T-cell (primary cell): ENCODE data around the gene ULK4. TPM values are rescaled to one million over a fixed set of nuclear protein-coding genes. Genes with fewer than 3 reads are reported as not detected.

Experiments
- ATAC-seq, 4 experiments: fragments of 200-7000 bp in 3 of 4; fragments of 150-1000 bp in 1 of 4; cut with Tn5 transposase; replicated peaks in 1 of 4; 1 replicate in 3 of 4; 2 replicates in 1 of 4; pipeline ENCODE4 v1.10.0; 2021; ENCODE audit warnings: moderate library complexity in 3 of 4, mild to moderate bottlenecking in 2 of 4, moderate number of reproducible peaks in 1 of 4
- CTCF ChIA-PET, 2 donors: fragments of 300-600 bp; sonication (Branson Sonifier 250); formaldehyde crosslinking; loops; one replicate each; lab custom pipeline; 2022; ENCODE audit warnings: antibody characterized with exemption in 2 of 2; lab: Charles Lee
- POLR2A ChIA-PET, 2 donors: fragments of 300-600 bp; sonication (Branson Sonifier 250); formaldehyde crosslinking; loops; one replicate each; lab custom pipeline; 2022; ENCODE audit warnings: antibody characterized with exemption in 2 of 2; lab: Charles Lee
- DNase-seq, 35 experiments: peaks; one replicate each; pipeline versions ENCODE4 v3.0.0 to v3.0.0-alpha.2; 2013 to 2023
- H3K27ac ChIP-seq: one replicate; pipeline ENCODE4 v1.5.1; 2013; ENCODE audit warnings: low read length
- H3K27me3 ChIP-seq, 2 experiments: replicated peaks in 1 of 2; 1 replicate in 1 of 2; 2 replicates in 1 of 2; pipeline versions ENCODE4 v1.6.1 to v1.7.0; 2013; ENCODE audit warnings: low read length in 1 of 2, mixed read lengths in 1 of 2; ENCODE audit not compliant: control insufficient read depth in 2 of 2, insufficient read depth in 2 of 2; ENCODE audit errors: extremely low read depth in 1 of 2
- H3K36me3 ChIP-seq, 2 donors: 1 replicate in 1 of 2; 2 replicates in 1 of 2; pipeline versions ENCODE4 v1.6.1 to v1.7.0; 2013; ENCODE audit warnings: low read length in 1 of 2; ENCODE audit not compliant: control insufficient read depth in 2 of 2, insufficient read depth in 1 of 2; ENCODE audit errors: extremely low read depth in 1 of 2
- H3K4me1 ChIP-seq, 2 experiments: 1 replicate in 1 of 2; 2 replicates in 1 of 2; pipeline versions ENCODE4 v1.6.1 to v1.7.0; 2013; ENCODE audit warnings: low read length in 2 of 2, mixed read lengths in 1 of 2; ENCODE audit not compliant: insufficient read depth in 2 of 2, control insufficient read depth in 1 of 2; ENCODE audit errors: extremely low read depth in 1 of 2
- H3K4me3 ChIP-seq, 2 donors: 1 replicate in 1 of 2; 2 replicates in 1 of 2; pipeline versions ENCODE4 v1.5.1 to v1.7.0; 2013; ENCODE audit warnings: mild to moderate bottlenecking in 2 of 2, low read length in 1 of 2, moderate library complexity in 1 of 2; ENCODE audit not compliant: control insufficient read depth in 1 of 2; ENCODE audit errors: extremely low read depth in 1 of 2
- H3K9me3 ChIP-seq: 2 replicates; pipeline ENCODE4 v1.7.0; 2013
- H3K27ac Mint-ChIP-seq, 2 donors: one replicate each; pipeline ENCODE4 v1.8.0; 2020 to 2021; ENCODE audit warnings: mild to moderate bottlenecking in 2 of 2, mixed read lengths in 2 of 2
- H3K27me3 Mint-ChIP-seq, 2 donors: one replicate each; pipeline ENCODE4 v1.8.0; 2021 to 2022; ENCODE audit warnings: mixed read lengths in 2 of 2
- H3K36me3 Mint-ChIP-seq: one replicate; pipeline ENCODE4 v1.8.0; 2021; ENCODE audit warnings: mixed read lengths
- H3K4me1 Mint-ChIP-seq, 3 donors: one replicate each; pipeline ENCODE4 v1.8.0; 2020 to 2022; ENCODE audit warnings: mixed read lengths in 3 of 3, mild to moderate bottlenecking in 1 of 3
- H3K4me3 Mint-ChIP-seq, 3 donors: one replicate each; pipeline ENCODE4 v1.8.0; 2020 to 2022; ENCODE audit warnings: mild to moderate bottlenecking in 3 of 3, mixed read lengths in 3 of 3, moderate library complexity in 3 of 3
- H3K9me3 Mint-ChIP-seq, 3 donors: one replicate each; pipeline ENCODE4 v1.8.0; 2020 to 2022; ENCODE audit warnings: mixed read lengths in 3 of 3
- WGBS: methylation state at CpG from one replicate; pipeline ENCODE4 v1.1.5; 2013; ENCODE audit warnings: missing lambda C conversion rate; ENCODE audit not compliant: insufficient coverage; 5-methylcytosine and 5-hydroxymethylcytosine counted together
- total RNA-seq, 35 experiments: library from RNA in 6 of 35; stranded (reverse) in 6 of 35; fragments of 120-200 nt in 1 of 35; gene quantifications; one replicate each; pipeline versions ENCODE4 v1.2.1 to v1.2.4 and lab custom pipeline; 2013 to 2026

Gene ULK4
- total RNA-seq, 5 donors from 2014 or later (not counting 1 experiment from before 2014, with no cell fraction given), result 17.5 to 28.2 (median 19.7) TPM

DNA sequence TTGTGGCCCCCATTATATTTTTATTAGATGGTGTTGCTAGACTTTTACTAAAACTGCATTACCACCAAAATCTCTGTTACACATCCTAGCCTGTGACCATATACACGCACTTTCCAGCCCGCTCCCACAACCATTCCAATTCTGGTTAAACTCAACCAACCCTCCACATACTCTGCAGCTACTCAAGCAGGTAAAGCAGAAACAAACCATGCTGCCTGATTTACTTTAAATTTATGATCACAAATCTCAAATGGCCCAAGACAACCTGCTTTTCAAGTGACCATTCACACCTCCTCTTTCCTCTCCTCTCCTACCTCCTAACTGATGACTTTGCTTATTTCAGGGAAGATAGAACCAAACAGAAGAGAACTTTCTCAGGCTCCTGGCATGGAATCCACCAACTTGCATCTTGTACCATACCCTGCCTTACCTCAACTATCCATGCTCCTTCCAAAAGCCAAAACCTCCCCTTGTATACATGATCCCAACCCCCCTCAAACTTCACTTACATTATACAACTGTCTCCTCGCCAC lies 18.5 kb downstream of the ULK4 start:
- WGBS, result 100% methylated on average over 3 of the region's 3 CpGs
- Histone ChIP-seq H3K27ac (no peak overlapping the region), H3K9me3 (no peaks in the 10 kb centered on the region), H3K4me1 (no peaks in the 10 kb centered on the region), H3K4me3 (no peak overlapping the region), H3K36me3 (peaks cover 9 to 11% of the 10 kb centered on the region in 2 donors), H3K27me3 (no peaks in the 10 kb centered on the region)
- Mint-ChIP-seq H3K9me3 (no peaks in the 10 kb centered on the region), H3K27ac (no peak overlapping the region), H3K4me3 (no peak overlapping the region), H3K36me3 (peaks cover 44% of the 10 kb centered on the region), H3K27me3 (no peaks in the 10 kb centered on the region), H3K4me1 (peaks cover 0 to 20% (median 0%) of the 10 kb centered on the region in 3 donors)
- no peak for DNase-seq
- CTCF ChIA-PET, result no interaction called here
- no peak for ATAC-seq
- POLR2A ChIA-PET, result interaction anchor here in 1 of 2 donors (0.8 kb wide), 1 partner anchor 118 kb away, joined by 7 read pairs; no protein-coding TSS in a partner anchor

DNA sequence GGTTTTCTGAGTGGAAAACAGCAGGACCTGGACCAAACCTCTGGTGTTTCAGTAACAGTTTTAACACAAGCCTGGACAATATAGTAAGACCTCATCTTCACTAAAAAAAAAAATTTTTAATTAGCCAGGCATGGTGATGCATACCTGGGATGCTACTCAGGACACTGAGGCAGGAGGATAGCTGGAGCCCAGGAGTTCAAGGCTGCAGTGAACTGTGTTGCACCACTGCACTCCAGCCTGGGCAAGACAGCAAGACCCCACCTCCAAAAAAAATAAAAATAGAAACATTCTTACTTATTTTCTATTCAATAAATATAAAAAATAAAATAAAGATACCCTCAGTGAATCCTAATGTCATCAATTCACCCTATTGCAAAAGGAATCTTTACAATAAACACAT lies 21.5 kb downstream of the ULK4 start:
- H3K27ac Mint-ChIP-seq, result no peak overlapping the region
- H3K4me1 Mint-ChIP-seq, result peaks cover 0 to 16% (median 0%) of the 10 kb centered on the region in 3 donors
- Histone ChIP-seq H3K9me3 (no peaks in the 10 kb centered on the region), H3K4me1 (no peaks in the 10 kb centered on the region), H3K27me3 (no peaks in the 10 kb centered on the region), H3K4me3 (no peak overlapping the region), H3K27ac (no peak overlapping the region), H3K36me3 (peaks cover 3 to 6% of the 10 kb centered on the region in 2 donors)
- H3K9me3 Mint-ChIP-seq, result no peaks in the 10 kb centered on the region
- POLR2A ChIA-PET, result interaction anchor here in 1 of 2 donors (0.5 kb wide), 1 partner anchor 17 kb away, joined by 5 read pairs; no protein-coding TSS in a partner anchor
- CTCF ChIA-PET, result interaction anchor here in 1 of 2 donors (0.8 kb wide), 1 partner anchor 1403 kb away, joined by 3 read pairs; no protein-coding TSS in a partner anchor
- ATAC-seq, result no peak
- no peaks in the 10 kb centered on the region for H3K27me3 Mint-ChIP-seq
- H3K36me3 Mint-ChIP-seq, result peaks cover 36% of the 10 kb centered on the region
- no peak overlapping the region for H3K4me3 Mint-ChIP-seq
- DNase-seq, result no peak

DNA sequence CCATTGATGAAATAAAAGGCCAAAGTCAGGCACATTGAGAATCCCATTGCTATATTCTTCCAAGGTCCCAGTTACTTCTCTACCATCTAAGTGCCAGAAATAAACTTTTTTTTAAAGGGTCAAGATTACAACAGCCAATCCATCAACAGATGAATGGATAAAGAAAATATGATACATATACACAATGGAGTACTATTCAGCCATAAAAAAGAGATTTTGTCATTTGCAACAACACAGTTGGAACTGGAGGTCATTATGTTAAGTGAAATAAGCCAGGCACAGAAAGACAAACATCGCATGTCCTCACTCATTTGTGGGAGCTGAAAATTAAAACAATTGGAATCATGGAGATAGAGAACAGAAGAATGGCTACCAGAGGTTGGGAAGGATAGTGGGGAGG lies 25.5 kb downstream of the ULK4 start:
- no peaks in the 10 kb centered on the region for H3K27me3 Mint-ChIP-seq
- H3K27ac ChIP-seq, result no peak overlapping the region
- ChIA-PET CTCF (no interaction called here), POLR2A (no interaction called here)
- no peaks in the 10 kb centered on the region for H3K27me3 ChIP-seq
- ATAC-seq (no peak), DNase-seq (no peak)
- peaks cover 30% of the 10 kb centered on the region for H3K36me3 Mint-ChIP-seq
- no peaks in the 10 kb centered on the region for H3K9me3 Mint-ChIP-seq
- no peaks in the 10 kb centered on the region for H3K4me1 ChIP-seq
- no peak overlapping the region for H3K4me3 ChIP-seq
- H3K4me3 Mint-ChIP-seq, result no peak overlapping the region
- WGBS, result 100% methylated on average over 1 of the region's 1 CpG
- H3K27ac Mint-ChIP-seq, result no peak overlapping the region
- H3K9me3 ChIP-seq, result no peaks in the 10 kb centered on the region
- no peaks in the 10 kb centered on the region for H3K4me1 Mint-ChIP-seq
- H3K36me3 ChIP-seq, result peaks cover 0 to 6% of the 10 kb centered on the region in 2 donors

DNA sequence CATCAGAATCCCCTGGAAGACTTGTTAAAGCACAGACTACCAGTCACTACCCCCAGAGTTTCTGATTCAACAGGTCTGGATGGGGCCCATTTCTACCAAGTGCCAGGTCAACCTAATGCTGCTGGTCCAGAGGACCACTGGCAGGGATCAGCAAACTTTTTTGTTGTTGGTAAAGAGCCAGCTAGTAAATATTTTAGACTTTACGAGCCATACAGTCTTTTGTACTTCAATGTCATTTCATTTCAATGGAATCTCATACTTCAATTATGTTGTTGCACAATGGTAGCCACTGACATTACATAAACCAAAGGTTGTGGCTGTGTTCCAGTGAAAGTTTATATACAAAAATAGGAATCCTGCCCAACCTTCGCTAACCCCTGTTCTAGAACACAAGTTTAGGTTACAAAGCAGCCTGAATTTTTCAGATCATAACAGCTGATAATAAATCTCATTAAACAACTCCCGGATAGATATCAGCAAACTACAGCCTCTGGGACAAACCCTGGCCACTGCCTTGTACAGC lies 28.7 kb downstream of the ULK4 start:
- Mint-ChIP-seq H3K36me3 (peaks cover 56% of the 10 kb centered on the region), H3K4me1 (peaks cover under 1 to 7% (median 3%) of the 10 kb centered on the region in 3 donors), H3K27ac (no peak overlapping the region), H3K27me3 (no peaks in the 10 kb centered on the region), H3K9me3 (no peaks in the 10 kb centered on the region), H3K4me3 (no peak overlapping the region)
- ATAC-seq (no peak), DNase-seq (no peak)
- 100% methylated on average over 1 of the region's 3 CpGs for WGBS
- Histone ChIP-seq H3K27ac (no peak overlapping the region), H3K27me3 (no peaks in the 10 kb centered on the region), H3K4me1 (no peaks in the 10 kb centered on the region), H3K9me3 (no peaks in the 10 kb centered on the region), H3K36me3 (peaks cover 0 to 10% of the 10 kb centered on the region in 2 donors), H3K4me3 (no peak overlapping the region)
- CTCF ChIA-PET, result no interaction called here
- POLR2A ChIA-PET, result no interaction called here

DNA sequence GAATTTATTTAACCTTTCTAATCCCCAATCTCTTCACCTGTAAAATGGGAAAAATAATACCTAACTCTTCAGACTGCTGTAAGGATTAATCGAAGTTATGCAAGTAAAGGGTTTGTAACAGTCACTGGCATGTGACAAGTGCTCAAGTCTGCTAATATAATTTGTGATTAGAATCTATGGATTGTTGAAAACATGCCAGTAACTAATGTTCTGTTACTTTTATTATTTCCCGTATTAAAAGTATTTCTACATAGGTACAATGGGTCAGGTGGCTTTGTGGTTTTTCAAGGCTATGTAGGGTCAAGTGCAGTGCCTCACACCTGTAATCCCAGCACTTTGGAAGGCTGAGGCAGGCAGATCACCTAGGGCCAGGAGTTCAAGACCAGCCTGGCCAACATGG lies 29.4 kb downstream of the ULK4 start:
- H3K27ac Mint-ChIP-seq, result no peak overlapping the region
- H3K36me3 ChIP-seq, result peaks cover 0 to 10% of the 10 kb centered on the region in 2 donors
- peaks cover 58% of the 10 kb centered on the region for H3K36me3 Mint-ChIP-seq
- POLR2A ChIA-PET, result interaction anchor here in 1 of 2 donors (0.6 kb wide), 1 partner anchor 18 kb away, joined by 7 read pairs; no protein-coding TSS in a partner anchor
- no peaks in the 10 kb centered on the region for H3K27me3 ChIP-seq
- no peak for ATAC-seq
- peaks cover 2 to 9% (median 9%) of the 10 kb centered on the region in 3 donors for H3K4me1 Mint-ChIP-seq
- H3K4me3 Mint-ChIP-seq, result no peak overlapping the region
- no peaks in the 10 kb centered on the region for H3K4me1 ChIP-seq
- no peak overlapping the region for H3K4me3 ChIP-seq
- no peaks in the 10 kb centered on the region for H3K9me3 Mint-ChIP-seq
- H3K9me3 ChIP-seq, result no peaks in the 10 kb centered on the region
- CTCF ChIA-PET, result no interaction called here
- DNase-seq, result no peak
- WGBS, result no CpG with 5 or more reads among the region's 2 CpGs
- no peaks in the 10 kb centered on the region for H3K27me3 Mint-ChIP-seq
- H3K27ac ChIP-seq, result no peak overlapping the region

DNA sequence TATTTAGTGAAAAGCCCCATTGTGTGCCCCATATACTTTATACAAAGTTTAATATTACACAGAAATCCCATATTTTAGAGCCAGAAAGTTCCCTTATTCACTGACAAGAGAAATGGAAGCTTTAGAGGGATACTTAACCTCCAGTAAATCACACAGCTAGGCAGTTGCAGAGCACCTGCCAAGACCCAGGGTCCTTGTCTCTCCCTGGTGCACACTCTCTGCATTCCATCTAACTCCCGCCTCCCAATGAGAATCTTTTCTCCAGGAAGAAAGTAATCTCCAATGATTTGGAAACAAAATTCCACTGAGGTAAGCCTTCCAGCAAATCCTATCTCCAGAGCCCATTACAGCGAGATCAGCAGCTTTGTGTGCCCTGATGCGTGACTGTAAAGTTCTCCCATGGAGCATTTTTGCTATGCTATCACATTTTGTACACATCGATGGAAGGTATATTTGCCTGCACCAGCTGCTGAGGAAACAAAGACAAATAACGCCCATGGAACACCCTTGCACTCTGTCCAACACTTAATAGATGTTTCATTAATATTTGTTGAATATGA lies 41.4 kb downstream of the ULK4 start:
- ATAC-seq (no peak), DNase-seq (no peak)
- peaks cover 0 to under 1% of the 10 kb centered on the region in 2 donors for H3K36me3 ChIP-seq
- ChIA-PET POLR2A (no interaction called here), CTCF (no interaction called here)
- no peaks in the 10 kb centered on the region for H3K27me3 ChIP-seq
- 83% methylated on average over 2 of the region's 5 CpGs for WGBS
- no peaks in the 10 kb centered on the region for H3K4me1 ChIP-seq
- Mint-ChIP-seq H3K9me3 (no peaks in the 10 kb centered on the region), H3K36me3 (peaks cover 27% of the 10 kb centered on the region), H3K4me1 (no peaks in the 10 kb centered on the region), H3K27me3 (no peaks in the 10 kb centered on the region), H3K4me3 (no peak overlapping the region), H3K27ac (no peak overlapping the region)
- H3K4me3 ChIP-seq, result no peak overlapping the region
- H3K9me3 ChIP-seq, result no peaks in the 10 kb centered on the region
- H3K27ac ChIP-seq, result no peak overlapping the region
